Activated CD4-positive, alpha-beta T cell treated with anti-CD3 and anti-CD28 coated beads, Interleukin-10, Interleukin-2, amounts not matched to agents 100 ng/mL and 50 ng/mL, durations not matched to agents 16 hours and 8 hours (primary cell): ENCODE measurements around the gene PIK3R5.
"Not testable (repeated sequence)": the region's sequence is repeated elsewhere in the genome, so short reads cannot be mapped to it uniquely, and the experiment has no call there.

ENCODE experiments used
- DNase-seq: peaks from one replicate; pipeline ENCODE4 v3.0.0-alpha.2; 2020

The PIK3R5 gene

GRCh38 chr17:8872705-8873435, 92.6 kb downstream of the PIK3R5 start:
- no peak for DNase-seq

- DNase-seq: no peak
These were observed 93.3 kb downstream of the PIK3R5 start for GRCh38 chr17:8872036-8872704.

- DNase-seq: no peak
These were observed 94.4 kb downstream of the PIK3R5 start for GRCh38 chr17:8871081-8871581.

- no peak for DNase-seq
These were observed 95.0 kb downstream of the PIK3R5 start for GRCh38 chr17:8870406-8871040.

GRCh38 chr17:8869114-8869815, 96.2 kb downstream of the PIK3R5 start:
- DNase-seq: no peak

GRCh38 chr17:8868529-8868951, 97.0 kb downstream of the PIK3R5 start:
- peak; percentile 76 for DNase-seq

GRCh38 chr17:8868092-8868491, 97.4 kb downstream of the PIK3R5 start:
- no peak for DNase-seq

- DNase-seq: no peak
These were observed 98.0 kb downstream of the PIK3R5 start, which contains the start of gene PIK3R6 for GRCh38 chr17:8867361-8867981. Gene PIK3R6 (minus strand): TSS chr17:8867674. CDS start chr17:8849794, 17,880 bp downstream.

- no peak for DNase-seq
These were observed 99.7 kb downstream of the PIK3R5 start for GRCh38 chr17:8865811-8866210.

GRCh38 chr17:8865385-8865784, 100.1 kb downstream of the PIK3R5 start:
- DNase-seq: no peak

- DNase-seq: no peak
These were observed 103.1 kb downstream of the PIK3R5 start for GRCh38 chr17:8862213-8863056.

- no peak for DNase-seq
These were observed 103.9 kb downstream of the PIK3R5 start for GRCh38 chr17:8861495-8862181.

GRCh38 chr17:8859804-8860430, 105.6 kb downstream of the PIK3R5 start:
- no peak for DNase-seq

GRCh38 chr17:8859027-8859803, 106.3 kb downstream of the PIK3R5 start:
- peak; percentile 84 for DNase-seq

- DNase-seq: peak; percentile 90
These were observed 107.6 kb downstream of the PIK3R5 start for GRCh38 chr17:8857919-8858318.

GRCh38 chr17:8856869-8857575, 108.5 kb downstream of the PIK3R5 start:
- DNase-seq: peak; percentile 54

GRCh38 chr17:8856205-8856603, 109.3 kb downstream of the PIK3R5 start:
- not testable (repeated sequence) for DNase-seq

- DNase-seq: peak; percentile 48
These were observed 109.9 kb downstream of the PIK3R5 start for GRCh38 chr17:8855477-8856204.
